Activated CD8-positive, alpha-beta memory T cell treated with anti-CD3 and anti-CD28 coated beads for 1 hour (primary cell): ENCODE results near the gene FAM234B.

Source experiments
- DNase-seq, 2 donors: peaks; one replicate each; pipeline ENCODE4 v3.0.0-alpha.2; 2020; ENCODE audit warnings: low read depth in 1 of 2; ENCODE audit errors: extremely low read depth in 1 of 2

FAM234B gene

GRCh38 chr12:13088496-13088895 lies 44.3 kb downstream of the FAM234B start:
- no peak for DNase-seq

- no peak for DNase-seq
Measured at GRCh38 chr12:13090054-13090453, 45.9 kb downstream of the FAM234B start.

GRCh38 chr12:13091832-13092231 lies 47.7 kb downstream of the FAM234B start:
- no peak for DNase-seq

- no peak for DNase-seq
Measured at GRCh38 chr12:13093191-13093847, 49.1 kb downstream of the FAM234B start.

GRCh38 chr12:13093848-13094220 lies 49.7 kb downstream of the FAM234B start:
- no peak for DNase-seq

GRCh38 chr12:13094367-13094766 lies 50.2 kb downstream of the FAM234B start:
- DNase-seq: no peak

- DNase-seq: no peak
Measured at GRCh38 chr12:13095266-13095995, 51.2 kb downstream of the FAM234B start.

GRCh38 chr12:13097491-13098011 lies 53.4 kb downstream of the FAM234B start:
- DNase-seq: no peak

- no peak for DNase-seq
Measured at GRCh38 chr12:13099066-13099843, 55.1 kb downstream of the FAM234B start.

- DNase-seq: no peak
Measured at GRCh38 chr12:13099844-13100604, 55.8 kb downstream of the FAM234B start.

- no peak for DNase-seq
Measured at GRCh38 chr12:13100605-13100881, 56.4 kb downstream of the FAM234B start.

- peak; percentile 78 to 90 for DNase-seq
Measured at GRCh38 chr12:13100882-13101769, 56.9 kb downstream of the FAM234B start.

- no peak for DNase-seq
Measured at GRCh38 chr12:13101821-13102375, 57.7 kb downstream of the FAM234B start.

GRCh38 chr12:13102461-13103195 lies 58.4 kb downstream of the FAM234B start:
- DNase-seq: no peak

GRCh38 chr12:13103391-13104033 lies 59.3 kb downstream of the FAM234B start, which contains the start of gene GSG1:
GSG1 (minus strand) TSS chr12:13103667; CDS start chr12:13103512, 155 bp downstream.
- no peak for DNase-seq

- no peak for DNase-seq
Measured at GRCh38 chr12:13104409-13104808, 60.2 kb downstream of the FAM234B start.

GRCh38 chr12:13105781-13106180 lies 61.6 kb downstream of the FAM234B start:
- no peak for DNase-seq

- DNase-seq: no peak
Measured at GRCh38 chr12:13106666-13107065, 62.5 kb downstream of the FAM234B start.
